Measurements from ENCODE around the gene ZFHX3. TPM values are rescaled to one million over a fixed set of nuclear protein-coding genes. Genes with fewer than 3 reads are reported as not detected.

The ZFHX3 gene
- total RNA-seq, 1 experiment from 2014 or later = 13.6 TPM

GRCh38 chr16:72905581-72905980 lies 142.3 kb downstream of the ZFHX3 start:
- CTCF ChIA-PET = no interaction called here
- BruUV-seq (replicated peaks) = no TSS peak
- H3K4me3 Mint-ChIP-seq (ENCODE audit: low read depth, unreplicated experiment) = no peak overlapping the region
- no peaks in the 10 kb centered on the region for H3K9me3 Mint-ChIP-seq (ENCODE audit: low read depth, unreplicated experiment)
- no peak overlapping the region for H3K27ac Mint-ChIP-seq (ENCODE audit: unreplicated experiment)
- intact Hi-C loops (cut with micrococcal nuclease; ENCODE audit: unreplicated experiment) = no loop called here
- TF ChIP-seq, protein P1, sequence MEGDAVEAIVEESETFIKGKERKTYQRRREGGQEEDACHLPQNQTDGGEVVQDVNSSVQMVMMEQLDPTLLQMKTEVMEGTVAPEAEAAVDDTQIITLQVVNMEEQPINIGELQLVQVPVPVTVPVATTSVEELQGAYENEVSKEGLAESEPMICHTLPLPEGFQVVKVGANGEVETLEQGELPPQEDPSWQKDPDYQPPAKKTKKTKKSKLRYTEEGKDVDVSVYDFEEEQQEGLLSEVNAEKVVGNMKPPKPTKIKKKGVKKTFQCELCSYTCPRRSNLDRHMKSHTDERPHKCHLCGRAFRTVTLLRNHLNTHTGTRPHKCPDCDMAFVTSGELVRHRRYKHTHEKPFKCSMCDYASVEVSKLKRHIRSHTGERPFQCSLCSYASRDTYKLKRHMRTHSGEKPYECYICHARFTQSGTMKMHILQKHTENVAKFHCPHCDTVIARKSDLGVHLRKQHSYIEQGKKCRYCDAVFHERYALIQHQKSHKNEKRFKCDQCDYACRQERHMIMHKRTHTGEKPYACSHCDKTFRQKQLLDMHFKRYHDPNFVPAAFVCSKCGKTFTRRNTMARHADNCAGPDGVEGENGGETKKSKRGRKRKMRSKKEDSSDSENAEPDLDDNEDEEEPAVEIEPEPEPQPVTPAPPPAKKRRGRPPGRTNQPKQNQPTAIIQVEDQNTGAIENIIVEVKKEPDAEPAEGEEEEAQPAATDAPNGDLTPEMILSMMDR (IDR thresholded peaks at IDR 0.05; ENCODE audit: unreplicated experiment) = no peak
- DNase-seq = no peak
- no peaks in the 10 kb centered on the region for H3K4me1 Mint-ChIP-seq (ENCODE audit: low read depth, unreplicated experiment)
- no peaks in the 10 kb centered on the region for H3K36me3 Mint-ChIP-seq (ENCODE audit: insufficient read depth, unreplicated experiment)
- no peaks in the 10 kb centered on the region for H3K27me3 Mint-ChIP-seq (ENCODE audit: unreplicated experiment)

GRCh38 chr16:72903176-72903575 lies 144.8 kb downstream of the ZFHX3 start:
- CTCF ChIA-PET = no interaction called here
- no peaks in the 10 kb centered on the region for H3K36me3 Mint-ChIP-seq (ENCODE audit: insufficient read depth, unreplicated experiment)
- DNase-seq = no peak
- BruUV-seq (replicated peaks) = no TSS peak
- H3K4me1 Mint-ChIP-seq (ENCODE audit: low read depth, unreplicated experiment) = no peaks in the 10 kb centered on the region
- H3K4me3 Mint-ChIP-seq (ENCODE audit: low read depth, unreplicated experiment) = no peak overlapping the region
- TF ChIP-seq, protein P1 (IDR thresholded peaks at IDR 0.05; ENCODE audit: unreplicated experiment) = no peak
- H3K9me3 Mint-ChIP-seq (ENCODE audit: low read depth, unreplicated experiment) = no peaks in the 10 kb centered on the region
- no peak overlapping the region for H3K27ac Mint-ChIP-seq (ENCODE audit: unreplicated experiment)
- intact Hi-C loops (cut with micrococcal nuclease; ENCODE audit: unreplicated experiment) = no loop called here
- no peaks in the 10 kb centered on the region for H3K27me3 Mint-ChIP-seq (ENCODE audit: unreplicated experiment)

GRCh38 chr16:72902206-72902605 lies 145.7 kb downstream of the ZFHX3 start:
- Mint-ChIP-seq H3K36me3 (ENCODE audit: insufficient read depth, unreplicated experiment) (no peaks in the 10 kb centered on the region), H3K27me3 (ENCODE audit: unreplicated experiment) (no peaks in the 10 kb centered on the region), H3K9me3 (ENCODE audit: low read depth, unreplicated experiment) (no peaks in the 10 kb centered on the region), H3K4me3 (ENCODE audit: low read depth, unreplicated experiment) (no peak overlapping the region), H3K27ac (ENCODE audit: unreplicated experiment) (no peak overlapping the region), H3K4me1 (ENCODE audit: low read depth, unreplicated experiment) (no peaks in the 10 kb centered on the region)
- DNase-seq = no peak
- BruUV-seq (replicated peaks) = no TSS peak
- intact Hi-C loops (cut with micrococcal nuclease; ENCODE audit: unreplicated experiment) = no loop called here
- TF ChIP-seq, protein P1 (IDR thresholded peaks at IDR 0.05; ENCODE audit: unreplicated experiment) = no peak
- CTCF ChIA-PET = interaction anchor here (0.5 kb wide), 1 partner anchor 162 kb away, joined by 12 read pairs; no protein-coding TSS in a partner anchor

DNA sequence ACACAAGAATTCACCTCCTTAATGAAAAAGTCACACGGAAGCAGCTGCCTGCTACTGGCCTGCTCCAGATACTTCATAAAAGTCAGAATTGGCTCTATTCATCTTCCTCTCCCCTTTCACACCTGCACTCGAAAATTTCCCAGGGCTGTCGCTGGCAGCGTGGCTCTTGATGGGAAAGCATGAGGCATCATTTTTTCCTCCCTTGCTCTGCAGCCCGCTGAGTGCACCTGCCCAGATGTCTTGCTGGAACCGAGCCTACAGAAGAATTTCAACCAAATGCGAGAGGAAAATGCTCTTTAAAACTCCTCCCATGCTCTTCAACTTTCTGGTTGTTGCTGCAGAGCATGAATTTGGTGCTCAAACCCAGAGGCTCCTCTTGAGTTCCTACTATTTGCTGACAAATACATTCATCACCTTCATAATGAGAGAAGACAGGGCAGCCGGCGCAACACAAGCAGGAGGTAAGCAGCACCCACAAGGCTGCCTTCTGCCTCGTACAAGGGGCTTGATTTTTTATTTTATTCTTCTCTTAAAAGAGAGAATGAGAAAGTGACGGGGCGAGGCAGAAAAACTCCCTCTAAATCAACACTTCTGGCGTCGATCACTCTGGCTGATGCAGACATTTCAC lies 146.8 kb downstream of the ZFHX3 start:
- no TSS peak for BruUV-seq (replicated peaks)
- CTCF ChIA-PET = no interaction called here
- Mint-ChIP-seq H3K36me3 (ENCODE audit: insufficient read depth, unreplicated experiment) (no peaks in the 10 kb centered on the region), H3K27ac (ENCODE audit: unreplicated experiment) (no peak overlapping the region), H3K4me3 (ENCODE audit: low read depth, unreplicated experiment) (no peak overlapping the region), H3K4me1 (ENCODE audit: low read depth, unreplicated experiment) (peaks cover 11% of the 10 kb centered on the region), H3K27me3 (ENCODE audit: unreplicated experiment) (no peaks in the 10 kb centered on the region), H3K9me3 (ENCODE audit: low read depth, unreplicated experiment) (no peaks in the 10 kb centered on the region)
- TF ChIP-seq, protein P1 (IDR thresholded peaks at IDR 0.05; ENCODE audit: unreplicated experiment) = no peak
- no peak for DNase-seq
- intact Hi-C loops (cut with micrococcal nuclease; ENCODE audit: unreplicated experiment) = no loop called here
